SK-N-SH treated with all-trans-retinoic acid at 6 μM for 48 hours (cell line): ENCODE results near the gene RLBP1.
A peak's percentile ranks its signal among the peaks of the same experiment; 100 is the strongest.

Experiments
- ATAC-seq: fragments of 200-7000 bp; cut with Tn5 transposase; 3 replicates; pipeline ENCODE4 v1.9.1; 2020; ENCODE audit warnings: mild to moderate bottlenecking, moderate library complexity
- ARNTL ChIP-seq: fragments of 450-650 bp; formaldehyde crosslinking; IDR thresholded peaks from 2 replicates; pipeline ENCODE4 v1.5.0; 2020; ENCODE audit warnings: low read depth, mild to moderate bottlenecking, moderate library complexity, borderline replicate concordance
- BACH2 ChIP-seq: fragments of 250-450 bp; sonication (Bioruptor Pico); IDR thresholded peaks from 2 replicates; pipeline ENCODE4 v1.9.0; 2021; ENCODE audit warnings: mild to moderate bottlenecking, borderline replicate concordance
- CREB5 ChIP-seq: fragments of 250-450 bp; sonication (Bioruptor Pico); IDR thresholded peaks from 2 replicates; pipeline ENCODE4 v1.5.1; 2020; ENCODE audit warnings: low read depth, mild to moderate bottlenecking, moderate library complexity
- CSDC2 ChIP-seq: fragments of 250-450 bp; sonication (Bioruptor Pico); IDR thresholded peaks from 2 replicates; pipeline ENCODE4 v1.5.0; 2020; ENCODE audit warnings: mild to moderate bottlenecking, moderate library complexity
- CSRNP3 ChIP-seq: fragments of 250-450 bp; sonication (Bioruptor Pico); IDR thresholded peaks from 2 replicates; pipeline ENCODE4 v1.5.1; 2021; ENCODE audit warnings: mild to moderate bottlenecking, moderate library complexity
- ESRRG ChIP-seq: fragments of 250-450 bp; sonication (Bioruptor Pico); IDR thresholded peaks from 2 replicates; pipeline ENCODE4 v1.6.1; 2021; ENCODE audit warnings: mild to moderate bottlenecking
- GLIS3 ChIP-seq: fragments of 250-450 bp; sonication (Bioruptor Pico); IDR thresholded peaks from 2 replicates; pipeline ENCODE4 v1.5.0; 2020; ENCODE audit warnings: mild to moderate bottlenecking, moderate library complexity
- ISL1 ChIP-seq: fragments of 250-450 bp; sonication (Bioruptor Pico); IDR thresholded peaks from 2 replicates; pipeline ENCODE4 v2.1.2; 2022; ENCODE audit warnings: mild to moderate bottlenecking, moderate library complexity
- OSR1 ChIP-seq: fragments of 250-450 bp; sonication (Bioruptor Pico); IDR thresholded peaks from 2 replicates; pipeline ENCODE4 v1.8.0; 2022; ENCODE audit warnings: moderate library complexity, mild to moderate bottlenecking, inconsistent platforms
- PATZ1 ChIP-seq: fragments of 250-450 bp; sonication (Bioruptor Pico); IDR thresholded peaks from 2 replicates; pipeline ENCODE4 v1.8.0; 2020; ENCODE audit warnings: mild to moderate bottlenecking, moderate library complexity, borderline replicate concordance
- PPARA ChIP-seq: fragments of 250-450 bp; sonication (Bioruptor Pico); IDR thresholded peaks from 2 replicates; pipeline ENCODE4 v1.5.0; 2020; ENCODE audit warnings: mild to moderate bottlenecking, borderline replicate concordance
- RARB ChIP-seq: fragments of 250-450 bp; sonication (Bioruptor Pico); IDR thresholded peaks from 2 replicates; pipeline ENCODE4 v1.8.0; 2021; ENCODE audit warnings: mild to moderate bottlenecking, moderate library complexity
- SNAI2 ChIP-seq: fragments of 250-450 bp; sonication (Bioruptor Pico); IDR thresholded peaks from 2 replicates; pipeline ENCODE4 v1.5.0; 2020; ENCODE audit warnings: mild to moderate bottlenecking, moderate library complexity
- TCF4 ChIP-seq: fragments of 250-450 bp; sonication (Bioruptor Pico); IDR thresholded peaks from 2 replicates; pipeline ENCODE4 v1.8.0; 2021; ENCODE audit warnings: mild to moderate bottlenecking, moderate library complexity, borderline replicate concordance
- TOX ChIP-seq: fragments of 250-450 bp; sonication (Bioruptor Pico); IDR thresholded peaks from 2 replicates; pipeline ENCODE4 v1.8.0; 2021; ENCODE audit warnings: mild to moderate bottlenecking, moderate library complexity, borderline replicate concordance
- TSHZ2 ChIP-seq: fragments of 250-450 bp; sonication (Bioruptor Pico); IDR thresholded peaks from 2 replicates; pipeline ENCODE4 v1.5.0; 2020; ENCODE audit warnings: mild to moderate bottlenecking, moderate library complexity
- ZC3H10 ChIP-seq: fragments of 250-450 bp; sonication (Bioruptor Pico); IDR thresholded peaks from 2 replicates; pipeline ENCODE4 v1.5.1; 2021; ENCODE audit warnings: mild to moderate bottlenecking, moderate library complexity
- ZFP3 ChIP-seq: fragments of 250-450 bp; sonication (Bioruptor Pico); IDR thresholded peaks from 2 replicates; pipeline ENCODE4 v1.5.0; 2020; ENCODE audit warnings: mild to moderate bottlenecking, moderate library complexity
- ZNF565 ChIP-seq: fragments of 450-650 bp; formaldehyde crosslinking; conservative IDR thresholded peaks from 2 replicates; pipeline ENCODE4 v1.5.0; 2020; ENCODE audit warnings: low read depth, mild to moderate bottlenecking, moderate library complexity
- ZNF70 ChIP-seq: fragments of 450-650 bp; formaldehyde crosslinking; IDR thresholded peaks from 2 replicates; pipeline ENCODE4 v1.5.0; 2020; ENCODE audit warnings: mild to moderate bottlenecking, moderate library complexity
- ZNF8 ChIP-seq: fragments of 450-650 bp; formaldehyde crosslinking; IDR thresholded peaks from 2 replicates; pipeline ENCODE4 v1.5.0; 2020; ENCODE audit warnings: mild to moderate bottlenecking, moderate library complexity

RLBP1 gene

GRCh38 chr15:89244574-89244903 is 23.2 kb upstream of the RLBP1 start:
- peak; percentile 59 for ATAC-seq
- TF ChIP-seq BACH2 (CRISPR knock-in tag) (no peak), ARNTL (CRISPR knock-in tag) (no peak), ISL1 (no peak), GLIS3 (no peak), OSR1 (CRISPR knock-in tag) (no peak)
- TF ChIP-seq, all 23 proteins: peak for 0

- no peak for TF ChIP-seq ZNF8
- no peak for TF ChIP-seq SNAI2 (CRISPR knock-in tag)
- no peak for TF ChIP-seq ISL1
- TF ChIP-seq TSHZ2 (CRISPR knock-in tag), result no peak
- no peak for TF ChIP-seq PATZ1 (CRISPR knock-in tag)
- no peak for TF ChIP-seq CSRNP3 (CRISPR knock-in tag)
- TF ChIP-seq ARNTL (CRISPR knock-in tag), result no peak
- no peak for TF ChIP-seq ZNF565 (CRISPR knock-in tag)
- TF ChIP-seq BACH2 (CRISPR knock-in tag), result no peak
- TF ChIP-seq ZFP3 (CRISPR knock-in tag), result no peak
- TF ChIP-seq RARB (CRISPR knock-in tag), result no peak
- TF ChIP-seq ZNF70, result no peak
- no peak for TF ChIP-seq TOX (CRISPR knock-in tag)
- no peak for TF ChIP-seq ZC3H10 (CRISPR knock-in tag)
- no peak for TF ChIP-seq CREB5 (CRISPR knock-in tag)
- no peak for TF ChIP-seq PPARA (CRISPR knock-in tag)
- TF ChIP-seq ESRRG (CRISPR knock-in tag), result no peak
- no peak for TF ChIP-seq GLIS3
- no peak for TF ChIP-seq CSDC2
- ATAC-seq, result peak; percentile 97
These were observed 22.6 kb upstream of the RLBP1 start, which contains the start of gene FANCI for GRCh38 chr15:89243691-89244573. Gene FANCI (plus strand): TSS chr15:89243979. CDS start chr15:89247648, 3,669 bp downstream.

- ATAC-seq, result no peak
- TF ChIP-seq ESRRG (CRISPR knock-in tag) (no peak), TCF4 (no peak), SNAI2 (CRISPR knock-in tag) (no peak), PATZ1 (CRISPR knock-in tag) (no peak), ZC3H10 (CRISPR knock-in tag) (no peak), ZNF565 (CRISPR knock-in tag) (no peak), BACH2 (CRISPR knock-in tag) (no peak), TSHZ2 (CRISPR knock-in tag) (no peak), CREB5 (CRISPR knock-in tag) (no peak), PPARA (CRISPR knock-in tag) (no peak)
These were observed 21.8 kb upstream of the RLBP1 start for GRCh38 chr15:89243046-89243690.
